ENCODE measurements around the gene DCHS2. TPM values are rescaled to one million over a fixed set of nuclear protein-coding genes. Genes with fewer than 3 reads are reported as not detected.

Gene DCHS2
- total RNA-seq, 4 donors from 2014 or later: 0.27 to 0.84 (median 0.38) TPM

GRCh38 chr4:154455111-154455510 lies 36.5 kb downstream of the DCHS2 start:
- intact Hi-C loops (cut with DNase I; ENCODE audit: low total_unique reads): no loop called here
- DNase-seq (ENCODE audit: low spot score in 2 of 2): no peak
- TF ChIP-seq CTCF (IDR thresholded peaks at IDR 0.05) (no peak), POLR2A (IDR thresholded peaks at IDR 0.05) (no peak)
- WGBS, 2 donors: 33 to 35% methylated on average over 1 of the region's 1 CpG
- H3K4me3 ChIP-seq (ENCODE audit: low read depth, poor library complexity, severe bottlenecking): no peak overlapping the region

- no peak for TF ChIP-seq POLR2A (IDR thresholded peaks at IDR 0.05)
- no peak for TF ChIP-seq CTCF (IDR thresholded peaks at IDR 0.05)
- no peak for DNase-seq (ENCODE audit: low spot score in 2 of 2)
- intact Hi-C loops (cut with DNase I; ENCODE audit: low total_unique reads): no loop called here
Observed at GRCh38 chr4:154454710-154455109, 36.9 kb downstream of the DCHS2 start.

GRCh38 chr4:154452798-154453346 lies 38.7 kb downstream of the DCHS2 start:
- no peak for TF ChIP-seq POLR2A (IDR thresholded peaks at IDR 0.05)
- no peak for TF ChIP-seq CTCF (IDR thresholded peaks at IDR 0.05)

More at GRCh38 chr4:154454710-154455109, 36.9 kb downstream of the DCHS2 start:
- no peak overlapping the region for H3K4me3 ChIP-seq (ENCODE audit: low read depth, poor library complexity, severe bottlenecking)

GRCh38 chr4:154450966-154451365 lies 40.6 kb downstream of the DCHS2 start:
- TF ChIP-seq CTCF (IDR thresholded peaks at IDR 0.05): no peak
- TF ChIP-seq POLR2A (IDR thresholded peaks at IDR 0.05): no peak
- no peak for DNase-seq (ENCODE audit: low spot score in 2 of 2)
- no peak overlapping the region for H3K4me3 ChIP-seq (ENCODE audit: low read depth, poor library complexity, severe bottlenecking)
- intact Hi-C loops (cut with DNase I; ENCODE audit: low total_unique reads): no loop called here
- 71 to 95% methylated on average over 1 of the region's 1 CpG for WGBS, 2 donors

More at GRCh38 chr4:154452798-154453346, 38.7 kb downstream of the DCHS2 start:
- no peak overlapping the region for H3K4me3 ChIP-seq (ENCODE audit: low read depth, poor library complexity, severe bottlenecking)
- intact Hi-C loops (cut with DNase I; ENCODE audit: low total_unique reads): no loop called here
- DNase-seq (ENCODE audit: low spot score in 2 of 2): no peak
- WGBS, 2 donors: 67 to 80% methylated on average over 5 of the region's 5 CpGs

- WGBS, 2 donors: 71 to 74% methylated on average over 2 of the region's 2 CpGs
Observed at GRCh38 chr4:154444958-154445357, 46.6 kb downstream of the DCHS2 start.

More at GRCh38 chr4:154444958-154445357, 46.6 kb downstream of the DCHS2 start:
- DNase-seq (ENCODE audit: low spot score in 2 of 2): no peak
- TF ChIP-seq CTCF (IDR thresholded peaks at IDR 0.05): no peak
- no peak for TF ChIP-seq POLR2A (IDR thresholded peaks at IDR 0.05)
- intact Hi-C loops (cut with DNase I; ENCODE audit: low total_unique reads): no loop called here
- no peak overlapping the region for H3K4me3 ChIP-seq (ENCODE audit: low read depth, poor library complexity, severe bottlenecking)
